Ammon's horn (tissue), 1 donor: ENCODE results near the gene DCBLD1.

Experiments used
- DNase-seq: peaks from one replicate; pipeline ENCODE4 v3.0.0-alpha.2; 2016; ENCODE audit warnings: low spot score

DCBLD1 gene

DNA sequence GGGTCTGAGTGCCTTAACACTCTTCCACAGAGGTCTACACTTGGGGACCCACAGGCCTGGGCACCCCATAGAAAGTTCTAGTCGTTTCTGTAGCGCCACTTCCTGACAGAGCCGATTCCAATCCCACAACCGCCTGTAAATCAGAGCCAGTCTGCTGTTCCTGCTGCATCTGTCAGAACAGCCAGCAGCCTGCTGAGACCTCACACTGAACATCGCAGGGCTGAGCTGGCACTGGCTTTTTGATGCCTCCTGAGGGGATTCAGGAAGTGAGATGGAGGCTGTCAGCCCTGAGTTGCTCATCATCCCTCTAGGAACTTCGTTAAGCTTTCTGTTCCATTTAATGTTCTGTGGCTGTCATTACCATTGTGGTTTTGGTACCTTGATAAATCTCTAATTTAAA lies 48.9 kb downstream of the DCBLD1 start:
- DNase-seq, result no peak

DNA sequence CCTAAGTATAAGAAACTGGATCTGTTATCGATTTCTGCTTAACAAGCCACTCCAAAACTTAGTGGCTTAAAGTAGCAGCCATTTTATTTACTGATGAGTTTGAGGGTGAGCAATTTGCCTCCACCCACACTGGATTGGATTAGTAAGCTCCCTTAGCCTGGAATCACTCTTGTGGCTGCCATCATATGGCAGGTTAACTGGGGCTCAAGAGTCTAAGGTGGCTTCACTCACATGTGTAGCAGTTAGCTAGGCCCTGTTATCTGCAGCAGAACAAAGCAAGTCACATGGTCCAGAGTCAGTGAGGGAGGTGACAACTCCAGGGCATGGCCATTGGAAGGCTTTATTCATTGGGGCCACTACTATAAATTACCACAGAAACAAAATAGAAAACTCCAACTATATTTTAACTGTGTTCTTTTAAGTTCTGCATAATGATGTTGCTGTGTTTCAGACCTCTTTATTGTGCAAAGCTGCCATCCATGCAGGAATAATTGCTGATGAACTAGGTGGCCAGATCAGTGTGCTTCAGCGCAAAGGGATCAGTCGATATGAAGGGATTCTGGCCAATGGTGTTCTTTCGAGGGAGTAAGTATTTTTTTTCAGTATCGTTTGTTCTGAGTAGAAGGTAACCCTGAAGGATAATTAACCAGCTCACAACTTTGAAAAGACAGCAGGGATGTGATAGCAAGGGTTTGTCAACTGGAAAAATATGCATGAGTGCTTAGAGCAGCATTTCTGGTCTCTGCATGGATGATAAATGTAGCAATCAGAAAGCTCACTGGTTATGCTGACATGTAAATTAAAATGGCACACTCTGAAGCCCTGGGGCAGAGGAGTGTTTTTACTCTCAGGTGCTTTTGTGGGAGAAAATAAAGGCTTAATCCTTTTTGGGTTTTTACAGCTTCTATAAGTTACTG lies 49.6 kb downstream of the DCBLD1 start:
- no peak for DNase-seq

DNA sequence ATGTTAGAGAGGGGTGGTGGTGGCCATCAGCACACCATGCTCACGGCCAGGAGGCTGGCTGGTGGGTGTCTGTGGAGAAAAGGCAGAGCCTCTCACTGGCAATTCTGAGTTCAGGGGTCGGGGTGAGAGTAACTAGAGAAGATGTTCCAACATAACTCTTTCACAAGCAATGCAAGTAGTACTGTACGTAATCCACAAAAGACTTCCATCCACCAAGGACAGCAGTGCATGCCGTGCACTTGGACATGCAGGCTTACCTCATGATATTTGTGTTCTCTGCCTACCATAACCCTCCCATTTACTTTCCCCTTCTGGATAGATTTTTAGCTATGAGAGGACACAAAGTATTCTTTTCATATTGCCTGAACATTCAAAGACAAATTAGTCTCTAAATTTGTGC lies 51.3 kb downstream of the DCBLD1 start:
- no peak for DNase-seq

DNA sequence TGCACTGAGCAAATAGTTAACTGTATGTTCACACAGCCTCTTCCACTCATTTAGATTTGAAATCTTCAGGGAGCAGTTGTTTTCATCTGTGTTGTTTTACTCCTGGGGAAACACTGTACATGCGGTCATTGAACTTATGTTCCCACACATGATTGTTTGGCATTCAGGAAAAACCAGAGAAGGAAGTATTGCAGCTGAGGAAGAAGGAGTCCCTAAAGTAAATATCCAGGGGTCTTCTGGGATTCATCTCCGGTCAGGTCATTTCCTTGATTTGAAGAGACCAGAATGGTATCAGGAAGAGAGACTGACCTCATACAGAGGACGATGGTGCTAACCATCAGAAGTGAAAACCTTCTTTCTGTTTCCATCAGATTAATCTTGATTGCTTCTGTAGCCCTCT lies 52.5 kb downstream of the DCBLD1 start:
- DNase-seq, result no peak

DNA sequence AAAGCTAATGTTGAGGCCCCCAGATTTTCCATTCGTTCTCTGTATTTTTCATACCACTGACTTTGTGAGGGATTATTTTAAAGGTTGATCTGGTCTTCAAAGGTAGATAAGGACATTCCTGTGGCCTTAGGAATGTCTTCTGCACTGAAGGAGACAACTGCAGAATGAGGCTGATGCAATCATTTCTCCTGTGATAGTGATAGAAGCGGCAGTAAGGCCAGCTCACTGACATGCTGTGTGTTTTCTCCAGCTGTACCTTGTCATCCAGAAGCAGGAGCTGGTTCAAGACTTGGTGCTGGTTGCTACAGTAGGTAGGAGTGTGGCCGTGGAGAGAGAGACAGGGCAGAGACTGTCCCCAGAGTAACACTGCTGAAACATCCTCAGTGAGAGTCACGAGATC lies 53.8 kb downstream of the DCBLD1 start:
- DNase-seq, result no peak

DNA sequence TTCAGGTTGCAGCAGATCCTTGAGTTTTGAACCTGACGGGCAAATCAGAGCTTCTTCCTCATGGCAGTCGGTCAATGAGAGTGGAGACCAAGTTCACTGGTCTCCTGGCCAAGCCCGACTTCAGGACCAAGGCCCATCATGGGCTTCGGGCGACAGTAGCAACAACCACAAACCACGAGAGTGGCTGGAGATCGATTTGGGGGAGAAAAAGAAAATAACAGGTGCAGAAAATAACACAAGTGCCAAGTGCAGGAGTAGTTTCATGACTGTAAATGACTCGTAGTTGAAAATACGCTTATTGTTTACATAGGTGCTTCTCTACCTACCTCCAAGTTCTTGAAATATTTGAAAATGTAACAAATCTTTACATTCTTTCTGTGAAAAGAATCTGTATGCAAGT lies 56.1 kb downstream of the DCBLD1 start:
- DNase-seq, result no peak

DNA sequence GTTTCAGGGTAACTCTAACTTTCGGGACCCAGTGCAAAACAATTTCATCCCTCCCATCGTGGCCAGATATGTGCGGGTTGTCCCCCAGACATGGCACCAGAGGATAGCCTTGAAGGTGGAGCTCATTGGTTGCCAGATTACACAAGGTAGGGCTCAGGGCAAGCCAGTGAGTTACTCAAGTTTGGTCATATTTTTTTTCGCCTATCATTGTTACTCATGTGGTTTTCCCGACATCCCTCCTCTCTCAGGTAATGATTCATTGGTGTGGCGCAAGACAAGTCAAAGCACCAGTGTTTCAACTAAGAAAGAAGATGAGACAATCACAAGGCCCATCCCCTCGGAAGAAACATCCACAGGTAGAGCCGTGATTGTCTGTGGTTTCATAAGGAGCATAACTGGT lies 58.2 kb downstream of the DCBLD1 start:
- no peak for DNase-seq

DNA sequence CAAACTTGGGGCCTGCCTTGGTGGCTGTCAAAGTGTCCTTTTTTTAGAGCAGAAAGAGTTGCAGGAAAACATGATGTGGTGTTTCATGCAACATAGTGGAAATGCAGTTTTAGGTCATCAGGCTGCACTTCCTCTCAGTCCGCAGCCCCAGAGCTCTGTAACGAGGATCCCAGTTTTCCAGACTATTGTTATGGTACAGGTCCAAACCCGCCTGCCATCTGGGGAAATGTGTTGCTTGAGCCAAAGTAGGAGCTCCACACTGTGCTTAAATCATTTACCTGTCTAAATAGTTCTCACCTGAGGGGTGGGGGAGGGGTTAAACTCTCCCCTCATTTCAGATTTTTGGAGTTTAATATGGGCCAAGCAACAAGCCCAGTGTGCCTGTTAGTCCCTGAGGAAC lies 60.0 kb downstream of the DCBLD1 start:
- DNase-seq, result no peak

DNA sequence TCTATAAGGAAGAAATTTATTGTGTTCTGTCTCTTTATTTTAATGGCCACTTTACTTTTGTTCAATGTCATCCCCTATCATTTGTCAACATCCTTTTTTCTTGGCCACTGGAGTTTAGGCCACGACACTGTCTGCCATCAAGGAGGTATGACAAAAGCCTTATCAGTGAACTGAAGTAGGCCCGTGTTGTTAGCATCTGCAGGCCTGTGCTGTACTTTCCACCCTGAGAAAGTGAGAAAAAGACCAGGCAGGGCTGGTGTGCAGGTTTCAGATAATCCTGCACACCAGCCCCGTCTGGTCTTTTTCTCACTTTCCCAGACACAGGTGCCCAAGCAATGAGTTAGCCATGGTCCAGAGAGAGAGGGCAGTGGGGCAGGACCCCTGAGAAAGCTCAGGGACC lies 62.2 kb downstream of the DCBLD1 start:
- no peak for DNase-seq

DNA sequence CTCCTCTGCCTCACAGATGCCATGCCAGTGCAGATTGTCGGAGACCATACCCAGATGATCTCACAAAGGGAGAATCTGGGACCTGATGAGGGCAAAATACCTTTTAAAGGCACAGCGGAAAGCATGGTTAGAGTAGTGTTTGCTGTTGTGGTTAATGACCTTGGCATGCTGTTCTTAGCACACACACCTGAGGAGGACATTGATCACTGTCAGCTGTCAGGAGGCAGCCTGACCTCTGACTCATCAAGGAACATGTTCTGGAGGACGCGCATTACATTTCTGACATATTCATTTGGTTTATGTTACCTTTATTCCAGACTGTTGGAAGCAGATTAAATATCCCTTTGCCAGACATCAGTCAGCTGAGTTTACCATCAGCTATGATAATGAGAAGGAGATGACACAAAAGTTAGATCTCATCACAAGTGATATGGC lies 62.7 kb downstream of the DCBLD1 start:
- DNase-seq, result no peak

DNA sequence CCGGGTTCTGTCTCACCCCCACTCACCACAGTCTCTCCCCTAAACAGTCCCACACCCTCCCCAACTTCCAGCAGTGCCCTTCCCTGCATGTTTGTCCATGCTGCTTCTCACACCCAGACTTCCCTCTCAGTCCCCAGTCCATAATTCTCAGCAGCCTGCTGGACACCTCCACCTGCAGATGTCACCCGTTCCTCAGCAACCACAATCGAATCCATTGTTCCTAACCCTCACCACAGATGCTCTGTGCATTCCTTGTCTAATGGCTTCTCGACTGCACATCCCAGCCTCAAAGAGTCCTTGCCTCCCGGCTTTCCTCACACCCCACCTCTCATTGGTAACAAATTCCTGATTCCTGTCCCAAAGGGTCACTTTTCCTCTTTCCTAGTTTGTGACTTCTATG lies 64.2 kb downstream of the DCBLD1 start:
- no peak for DNase-seq

DNA sequence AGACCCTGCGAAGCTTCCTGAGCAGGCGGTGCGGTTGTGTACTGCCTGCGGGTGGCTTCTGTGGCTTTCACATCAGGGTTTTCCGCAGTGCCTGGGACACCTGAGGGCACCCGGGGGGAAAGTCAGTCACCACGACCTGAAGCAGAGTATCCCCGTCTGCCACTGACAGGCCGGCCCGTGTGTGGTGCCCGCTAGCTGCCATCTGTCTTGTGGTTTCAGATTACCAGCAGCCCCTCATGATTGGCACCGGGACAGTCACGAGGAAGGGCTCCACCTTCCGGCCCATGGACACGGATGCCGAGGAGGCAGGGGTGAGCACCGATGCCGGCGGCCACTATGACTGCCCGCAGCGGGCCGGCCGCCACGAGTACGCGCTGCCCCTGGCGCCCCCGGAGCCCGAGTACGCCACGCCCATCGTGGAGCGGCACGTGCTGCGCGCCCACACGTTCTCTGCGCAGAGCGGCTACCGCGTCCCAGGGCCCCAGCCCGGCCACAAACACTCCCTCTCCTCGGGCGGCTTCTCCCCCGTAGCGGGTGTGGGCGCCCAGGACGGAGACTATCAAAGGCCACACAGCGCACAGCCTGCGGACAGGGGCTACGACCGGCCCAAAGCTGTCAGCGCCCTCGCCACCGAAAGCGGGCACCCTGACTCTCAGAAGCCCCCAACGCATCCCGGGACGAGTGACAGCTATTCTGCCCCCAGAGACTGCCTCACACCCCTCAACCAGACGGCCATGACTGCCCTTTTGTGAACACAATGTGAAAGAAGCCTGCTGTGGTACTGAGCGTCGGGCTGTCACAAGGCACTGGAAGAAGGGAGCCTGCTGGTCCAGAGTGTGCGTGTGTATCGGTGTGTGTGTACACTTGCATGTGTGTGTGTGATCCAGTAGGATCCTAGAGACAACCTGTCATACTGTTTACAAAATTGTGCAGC lies 65.5 kb downstream of the DCBLD1 start:
- peak; percentile 68 for DNase-seq

DNA sequence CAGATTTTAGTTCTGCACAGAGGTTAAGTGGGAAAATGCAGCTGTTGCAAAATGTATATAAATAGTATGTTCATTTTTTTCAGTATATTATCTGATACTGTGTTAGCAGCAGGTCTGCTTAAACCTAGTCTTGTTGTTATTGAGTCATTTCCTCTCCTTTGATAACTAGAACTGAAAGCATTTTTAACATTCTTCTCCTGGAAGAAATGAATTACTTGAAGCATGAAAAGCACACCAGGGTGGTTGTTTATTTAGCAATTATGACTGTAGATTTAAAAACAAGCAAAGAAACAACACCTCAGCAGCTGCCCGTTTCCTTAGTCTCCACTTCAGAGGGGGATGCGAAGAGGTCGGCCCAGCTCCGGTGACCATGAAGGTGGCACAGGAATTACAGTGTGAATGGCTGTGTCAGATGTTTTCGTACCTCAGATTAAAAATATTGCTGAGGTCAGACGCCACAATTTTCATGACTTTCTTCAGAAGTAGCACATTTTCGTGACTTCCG lies 66.4 kb downstream of the DCBLD1 start:
- DNase-seq, result no peak

DNA sequence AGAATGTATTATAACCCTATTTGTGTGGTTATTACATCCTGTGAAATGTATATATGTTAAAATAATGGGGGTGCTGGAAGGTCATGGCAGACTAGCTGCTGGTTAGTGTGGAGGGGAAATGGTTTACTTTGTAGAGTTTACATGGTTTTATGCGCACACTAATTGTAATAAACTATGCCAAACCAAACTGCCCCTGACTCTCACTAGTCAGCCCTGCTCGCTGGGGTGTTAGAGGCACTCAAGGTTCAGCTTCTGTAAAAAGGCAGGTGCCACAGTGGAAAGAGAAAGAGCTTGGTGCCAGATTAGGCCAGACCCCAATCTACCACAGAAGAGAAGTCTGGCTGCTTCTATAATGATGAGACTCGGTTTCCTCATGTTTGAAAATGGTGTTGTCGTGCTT lies 67.1 kb downstream of the DCBLD1 start:
- no peak for DNase-seq

DNA sequence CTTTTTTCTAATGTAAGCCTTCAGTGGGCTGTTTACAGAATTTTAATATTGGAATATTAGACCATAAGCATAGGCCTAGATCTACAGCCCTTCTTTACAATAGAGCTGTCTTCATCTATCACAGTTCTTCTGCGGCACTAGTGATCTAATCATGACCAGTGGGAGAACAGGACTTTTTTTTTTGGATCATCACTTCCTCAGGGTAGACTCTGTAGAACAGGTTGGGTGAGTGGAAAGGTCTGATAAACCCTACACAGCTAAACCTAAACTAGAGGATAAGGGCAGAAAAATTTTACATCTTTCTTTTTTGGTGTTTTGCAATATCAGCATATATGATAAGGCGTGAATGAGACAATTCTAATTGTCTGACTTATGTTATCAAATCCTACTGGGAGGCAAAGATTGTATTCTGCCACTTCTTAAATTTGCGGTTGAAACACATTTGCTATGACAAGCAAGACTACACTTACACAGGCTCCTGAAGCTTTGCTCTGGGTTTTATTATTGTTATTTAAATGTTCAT lies 67.7 kb downstream of the DCBLD1 start:
- no peak for DNase-seq

DNA sequence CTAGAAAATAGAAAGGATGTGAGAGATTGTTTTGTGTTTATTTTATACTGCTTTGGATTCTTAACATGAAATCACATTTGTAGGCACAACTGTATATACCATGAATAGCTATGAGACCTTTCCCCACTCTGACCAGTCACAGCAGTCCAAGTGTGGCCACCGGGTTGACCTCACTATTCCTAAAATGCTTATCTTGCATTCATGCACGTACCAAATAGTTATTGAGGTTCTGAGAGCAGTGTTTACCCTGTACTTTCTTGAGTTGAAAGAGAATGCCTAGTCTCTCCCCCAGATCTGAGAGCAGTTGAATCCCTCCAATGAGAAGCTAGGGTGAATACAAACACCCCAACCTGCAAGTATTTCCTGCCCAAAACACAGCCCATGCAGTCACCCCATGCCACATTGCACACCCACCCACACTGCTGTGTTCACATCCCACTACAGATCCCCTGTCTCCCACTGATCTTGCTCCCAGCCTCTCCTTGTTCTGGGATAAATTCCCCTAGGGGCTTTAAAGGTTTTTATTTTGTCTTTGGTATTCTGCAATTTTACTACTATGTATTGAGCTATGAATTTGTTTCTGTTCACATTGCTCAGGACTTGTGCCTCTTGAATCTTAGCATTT lies 68.3 kb downstream of the DCBLD1 start:
- no peak for DNase-seq

DNA sequence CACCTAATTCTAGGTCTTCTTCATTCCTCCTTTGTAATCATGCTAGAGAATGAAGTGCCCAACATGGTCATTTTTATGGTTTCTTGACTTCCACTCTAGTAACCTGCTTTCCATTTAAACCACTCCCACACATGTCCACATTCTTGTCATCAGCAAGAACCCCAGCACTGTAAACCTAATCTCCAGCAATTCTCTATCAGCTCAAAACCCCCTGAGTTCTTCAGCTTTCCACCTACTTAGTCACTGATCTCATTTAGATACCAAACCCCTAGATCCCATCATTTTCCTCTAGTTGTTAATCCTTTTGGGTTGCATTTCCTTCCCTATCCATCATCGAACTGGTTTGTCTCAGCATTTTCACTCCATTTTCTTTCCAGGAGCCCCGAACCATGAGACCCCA lies 70.1 kb downstream of the DCBLD1 start:
- DNase-seq, result no peak

DNA sequence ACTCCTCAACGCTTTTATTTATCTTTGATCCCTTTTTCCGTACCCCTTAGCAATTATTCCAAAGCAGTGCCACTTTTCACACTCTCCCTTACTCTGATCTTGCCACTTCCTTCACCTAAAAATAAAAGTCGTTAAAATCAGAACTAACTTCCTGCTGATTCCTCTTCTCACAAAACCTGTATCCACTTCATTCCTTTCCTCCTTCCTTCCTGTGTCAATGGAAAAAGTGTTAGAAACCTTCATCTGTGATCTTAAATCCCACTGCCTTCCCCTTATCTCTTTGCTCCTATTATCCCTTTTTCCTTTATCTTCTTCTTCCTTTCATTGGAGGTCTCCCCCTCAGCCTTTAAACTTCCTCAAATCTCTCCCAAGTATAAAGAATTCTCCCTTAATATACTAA lies 70.7 kb downstream of the DCBLD1 start:
- no peak for DNase-seq

DNA sequence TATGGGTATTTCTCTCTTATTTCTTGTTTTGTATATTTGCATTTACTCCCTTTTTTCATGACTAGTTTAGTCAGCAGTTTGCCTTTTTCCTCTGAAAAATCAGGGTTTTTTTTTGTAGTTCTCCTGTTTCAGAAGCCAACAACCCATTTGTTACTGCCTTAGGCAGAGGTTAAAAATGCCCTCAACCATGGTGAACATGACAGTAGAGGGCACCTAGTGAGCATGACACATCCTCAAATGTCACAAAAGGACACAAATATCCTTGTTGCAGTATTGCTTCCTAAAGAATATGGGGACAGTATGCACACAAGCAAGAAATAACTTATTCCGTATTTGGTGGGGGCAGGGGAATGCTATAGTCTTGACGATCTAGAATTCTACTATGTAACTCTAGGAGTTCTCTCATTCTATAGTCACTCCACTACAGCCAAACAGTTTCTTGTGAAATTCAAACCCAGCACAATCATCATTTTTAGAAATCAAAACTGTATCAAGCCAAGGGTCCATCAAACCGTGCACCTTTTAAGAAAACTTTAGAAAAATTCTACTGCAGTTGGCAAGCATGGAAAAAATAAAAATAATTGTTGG lies 72.9 kb downstream of the DCBLD1 start:
- no peak for DNase-seq

DNA sequence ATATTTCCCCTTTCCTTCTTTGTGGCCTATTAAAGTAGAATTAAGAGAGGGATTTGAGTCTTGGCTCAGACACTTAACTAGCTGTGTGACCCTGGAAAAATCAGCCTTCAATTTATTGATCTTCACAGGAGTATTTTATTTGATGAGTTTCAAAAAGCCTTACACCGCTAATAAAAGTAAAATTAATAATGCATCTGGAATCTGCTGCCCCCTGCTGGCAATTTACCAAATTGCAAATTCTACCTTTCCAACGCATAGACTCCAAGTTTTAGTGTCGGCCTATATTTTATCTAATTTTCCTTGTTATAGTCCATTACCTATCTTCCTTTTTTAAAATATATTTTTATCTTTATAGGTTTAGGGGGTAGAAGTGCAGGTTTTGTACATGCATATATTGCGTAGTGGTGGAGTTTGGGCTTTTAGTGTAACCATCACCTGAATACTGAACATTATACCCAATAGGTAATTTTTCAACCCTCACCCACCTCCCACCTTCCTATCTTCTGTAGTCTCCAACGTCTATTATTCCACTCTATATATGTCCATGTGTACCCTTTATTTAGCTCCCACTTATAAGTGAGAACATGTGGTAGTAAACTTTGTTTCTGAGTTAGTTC lies 73.5 kb downstream of the DCBLD1 start:
- DNase-seq, result peak; percentile 29

DNA sequence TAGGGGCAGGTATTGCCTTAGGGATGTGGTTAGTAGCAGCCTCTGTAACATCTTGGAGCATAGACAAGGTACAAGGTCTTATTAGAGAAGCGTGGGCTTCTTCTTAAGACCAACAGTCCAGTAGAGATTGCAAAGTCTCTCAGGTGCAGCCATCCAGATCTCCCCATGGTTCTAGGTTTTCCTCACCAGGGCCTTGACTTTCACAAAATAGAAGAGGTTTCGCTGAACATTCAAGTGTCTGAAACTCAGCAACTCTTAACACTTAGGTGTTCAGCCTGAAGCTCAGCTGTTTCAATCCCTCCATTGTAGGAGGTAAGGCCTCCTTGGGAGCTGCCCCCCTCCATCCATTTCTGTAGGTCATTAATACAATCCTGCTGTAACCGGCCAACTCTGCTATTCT lies 75.5 kb downstream of the DCBLD1 start:
- no peak for DNase-seq
